Mesendoderm (in vitro differentiated cells): ENCODE results near the gene ENTR1.

Source experiments
- DNase-seq: peaks from one replicate; pipeline ENCODE4 v3.0.0; 2013
- H2AK5ac ChIP-seq: 2 replicates; pipeline ENCODE4 v1.6.1; 2013; ENCODE audit warnings: low read length, inconsistent platforms
- H2BK120ac ChIP-seq: 2 replicates; pipeline ENCODE4 v1.6.1; 2013; ENCODE audit warnings: low read depth, mild to moderate bottlenecking, low read length, moderate library complexity, mixed read lengths
- H2BK15ac ChIP-seq: replicated peaks from 2 replicates; pipeline ENCODE4 v1.6.1; 2013; ENCODE audit warnings: low read depth, mild to moderate bottlenecking, moderate library complexity
- H2BK5ac ChIP-seq: 2 replicates; pipeline ENCODE4 v1.6.1; 2013; ENCODE audit warnings: low read length, inconsistent platforms
- H3K18ac ChIP-seq: 2 replicates; pipeline ENCODE4 v1.6.1; 2013; ENCODE audit warnings: mild to moderate bottlenecking, low read length, mixed read lengths
- H3K23ac ChIP-seq: one replicate; pipeline ENCODE4 v1.6.1; 2013; ENCODE audit warnings: low read length
- H3K27ac ChIP-seq: 2 replicates; pipeline ENCODE4 v1.5.1; 2013; ENCODE audit warnings: low read depth, mild to moderate bottlenecking, inconsistent platforms, low read length, moderate library complexity
- H3K27me3 ChIP-seq: 2 replicates; pipeline ENCODE4 v1.6.1; 2013; ENCODE audit warnings: low read length, control low read depth, mild to moderate bottlenecking, inconsistent platforms; ENCODE audit not compliant: insufficient read depth, poor library complexity
- H3K36me3 ChIP-seq: 2 replicates; pipeline ENCODE4 v1.6.1; 2013; ENCODE audit warnings: low read length, inconsistent platforms; ENCODE audit not compliant: control insufficient read depth, insufficient read depth
- H3K4ac ChIP-seq: one replicate; pipeline ENCODE4 v1.6.1; 2013; ENCODE audit warnings: low read depth, mild to moderate bottlenecking, low read length, moderate library complexity
- H3K4me1 ChIP-seq: 2 replicates; pipeline ENCODE4 v1.6.1; 2013; ENCODE audit warnings: low read depth, low read length, inconsistent platforms; ENCODE audit not compliant: control insufficient read depth
- H3K4me2 ChIP-seq: 2 replicates; pipeline ENCODE4 v1.6.1; 2013; ENCODE audit warnings: low read length
- H3K4me3 ChIP-seq: 2 replicates; pipeline ENCODE4 v1.5.1; 2013; ENCODE audit warnings: mild to moderate bottlenecking, low read length
- H3K56ac ChIP-seq: one replicate; pipeline ENCODE4 v1.6.1; 2013; ENCODE audit warnings: low read length
- H3K79me1 ChIP-seq: 2 replicates; pipeline ENCODE4 v1.6.1; 2013; ENCODE audit warnings: low read length, inconsistent platforms
- H3K79me2 ChIP-seq: 2 replicates; pipeline ENCODE4 v1.6.1; 2013; ENCODE audit warnings: mild to moderate bottlenecking, low read length; ENCODE audit not compliant: control insufficient read depth, insufficient read depth
- H3K9ac ChIP-seq: 2 replicates; pipeline ENCODE4 v1.6.1; 2013; ENCODE audit warnings: low read length, inconsistent platforms
- H4K5ac ChIP-seq: one replicate; pipeline ENCODE4 v1.6.1; 2013; ENCODE audit warnings: low read length
- H4K8ac ChIP-seq: one replicate; pipeline ENCODE4 v1.6.1; 2013; ENCODE audit warnings: low read depth, mild to moderate bottlenecking, control low read depth, low read length, moderate library complexity
- WGBS: extraction: QIAGEN DNeasy Blood & Tissue Kit; methylation state at CpG from one replicate; pipeline ENCODE4 v1.1.7; 2013; ENCODE audit warnings: low lambda C conversion rate, missing lambda C conversion rate; ENCODE audit not compliant: insufficient coverage; ENCODE audit errors: extremely low coverage; 5-methylcytosine and 5-hydroxymethylcytosine counted together

ENTR1 gene

DNA sequence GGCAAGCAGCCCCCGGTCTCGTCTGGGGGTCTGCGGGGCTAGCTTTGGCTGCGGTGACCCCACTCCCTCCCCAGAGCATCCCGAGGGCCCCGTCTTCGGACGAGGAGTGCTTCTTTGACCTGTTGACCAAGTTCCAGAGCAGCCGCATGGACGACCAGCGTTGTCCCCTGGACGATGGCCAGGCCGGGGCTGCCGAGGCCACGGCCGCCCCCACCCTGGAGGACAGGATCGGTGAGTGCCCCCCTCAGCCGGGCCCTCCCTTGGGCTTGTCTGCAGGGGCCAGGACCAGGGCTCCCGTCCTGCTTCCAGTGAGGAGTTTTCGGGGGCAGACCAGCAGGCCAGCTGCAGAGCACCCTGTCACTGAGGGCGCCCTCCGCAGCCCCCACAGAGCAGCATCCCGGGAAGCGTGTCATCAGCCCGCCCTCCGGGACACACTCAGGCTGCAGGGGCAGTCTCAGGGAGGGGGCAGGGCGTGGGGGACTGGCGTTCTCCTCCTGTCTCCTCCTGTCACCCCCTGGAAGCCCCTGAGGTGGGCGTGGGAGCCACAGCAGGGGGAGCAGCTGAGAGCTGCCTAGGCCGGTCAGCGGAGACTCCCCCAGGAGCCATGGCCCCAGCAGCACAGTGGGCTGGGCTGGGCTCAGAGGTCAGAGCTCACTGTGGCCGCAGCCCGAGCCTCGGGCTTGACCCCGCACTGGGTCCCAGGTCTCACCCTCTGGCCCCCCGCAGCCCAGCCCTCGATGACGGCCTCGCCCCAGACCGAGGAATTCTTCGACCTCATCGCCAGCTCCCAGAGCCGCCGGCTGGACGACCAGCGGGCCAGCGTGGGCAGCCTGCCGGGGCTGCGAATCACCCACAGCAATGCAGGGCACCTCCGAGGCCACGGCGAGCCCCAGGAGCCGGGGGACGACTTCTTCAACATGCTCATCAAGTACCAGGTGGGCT, 54.5 kb downstream of the ENTR1 start:
- no peaks in the 10 kb centered on the region for H3K27me3 ChIP-seq
- H2BK15ac ChIP-seq: no peak overlapping the region
- H3K79me2 ChIP-seq: no peaks in the 10 kb centered on the region
- no peak overlapping the region for H3K4me2 ChIP-seq
- H2BK5ac ChIP-seq: no peak overlapping the region
- WGBS: no CpG with 5 or more reads among the region's 54 CpGs
- no peak overlapping the region for H3K56ac ChIP-seq
- H3K23ac ChIP-seq: no peak overlapping the region
- H3K18ac ChIP-seq: no peak overlapping the region
- no peaks in the 10 kb centered on the region for H3K36me3 ChIP-seq
- H3K4me1 ChIP-seq: no peaks in the 10 kb centered on the region
- H2AK5ac ChIP-seq: no peak overlapping the region
- no peak overlapping the region for H4K8ac ChIP-seq
- no peak overlapping the region for H2BK120ac ChIP-seq
- H3K79me1 ChIP-seq: no peaks in the 10 kb centered on the region
- DNase-seq: no peak
- no peak overlapping the region for H4K5ac ChIP-seq
- H3K4ac ChIP-seq: no peak overlapping the region
- H3K9ac ChIP-seq: no peak overlapping the region
- H3K4me3 ChIP-seq: no peak overlapping the region
- no peak overlapping the region for H3K27ac ChIP-seq

DNA sequence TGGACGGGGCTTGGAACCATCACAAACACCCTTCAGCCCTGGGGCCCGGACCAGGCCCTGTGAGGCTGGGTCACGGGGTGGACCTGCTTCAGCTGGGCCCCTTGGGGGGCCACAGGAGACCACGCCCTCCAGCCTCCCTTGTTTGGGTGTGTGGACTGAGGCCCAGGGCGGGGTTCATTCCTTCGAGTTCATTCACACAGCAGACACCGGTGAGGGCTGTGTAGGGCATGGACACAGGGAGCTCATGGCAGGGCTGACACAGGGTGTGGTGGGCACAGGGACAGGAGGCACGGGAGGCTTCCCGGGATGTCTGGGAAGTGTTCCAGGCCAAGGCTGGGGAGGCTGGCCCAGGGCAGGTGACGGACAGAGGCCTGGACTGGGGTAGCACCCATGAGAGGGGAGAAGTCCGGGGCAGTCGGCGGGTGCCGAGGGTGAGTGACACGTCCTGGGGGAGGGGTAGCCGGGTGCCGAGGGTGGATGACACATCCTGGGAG, 55.8 kb downstream of the ENTR1 start:
- Histone ChIP-seq H3K4me2 (no peak overlapping the region), H3K36me3 (no peaks in the 10 kb centered on the region), H3K9ac (no peak overlapping the region), H3K4ac (no peak overlapping the region), H3K23ac (no peak overlapping the region), H3K56ac (no peak overlapping the region), H2BK15ac (no peak overlapping the region), H3K4me3 (no peak overlapping the region), H4K8ac (no peak overlapping the region), H2BK120ac (no peak overlapping the region), H2AK5ac (no peak overlapping the region), H3K79me2 (no peaks in the 10 kb centered on the region), H3K18ac (no peak overlapping the region), H2BK5ac (no peak overlapping the region), H3K27ac (no peak overlapping the region), H3K4me1 (no peaks in the 10 kb centered on the region), H3K27me3 (no peaks in the 10 kb centered on the region), H3K79me1 (no peaks in the 10 kb centered on the region), H4K5ac (no peak overlapping the region)
- DNase-seq: no peak
- WGBS: no CpG with 5 or more reads among the region's 17 CpGs

DNA sequence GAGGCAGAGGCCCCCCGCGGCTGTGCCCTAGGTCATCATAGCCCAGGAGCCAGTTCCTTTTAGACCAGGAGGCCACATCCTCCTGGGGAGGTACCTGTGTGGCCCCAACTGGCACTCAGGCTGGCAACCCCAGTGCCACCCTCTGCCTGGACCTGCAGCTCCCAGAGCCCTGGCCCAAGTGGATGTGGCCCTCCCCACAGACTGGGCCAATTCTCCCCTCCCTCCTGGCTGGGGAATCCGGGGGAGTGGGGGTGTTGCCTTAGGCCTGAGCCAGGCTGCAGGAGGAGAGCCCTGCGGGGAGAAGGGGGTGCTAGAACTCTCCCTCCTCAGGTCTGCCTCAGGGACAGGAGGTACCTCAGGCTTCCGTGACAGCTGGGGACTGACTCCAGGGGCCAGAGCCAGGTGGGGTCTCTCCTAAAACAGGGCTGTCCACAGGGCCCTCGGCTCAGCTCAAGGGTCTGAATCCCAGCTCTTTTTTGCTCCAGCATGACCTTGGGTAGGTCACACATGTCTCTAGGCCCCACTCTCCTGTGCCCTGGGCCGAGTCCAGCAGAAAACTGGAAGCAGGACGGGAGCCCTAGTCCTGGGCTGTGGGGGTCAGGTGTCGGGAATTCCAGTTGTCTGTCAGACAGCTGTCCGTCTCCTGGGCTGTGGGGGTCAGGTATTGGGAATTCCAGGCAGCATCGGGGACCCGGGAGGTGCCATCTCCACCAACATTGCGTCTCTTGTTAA, 56.5 kb downstream of the ENTR1 start:
- no peak overlapping the region for H3K4me2 ChIP-seq
- H2BK15ac ChIP-seq: no peak overlapping the region
- H3K27ac ChIP-seq: no peak overlapping the region
- H3K79me1 ChIP-seq: no peaks in the 10 kb centered on the region
- H3K18ac ChIP-seq: no peak overlapping the region
- WGBS: no CpG with 5 or more reads among the region's 13 CpGs
- no peak overlapping the region for H3K4ac ChIP-seq
- H4K8ac ChIP-seq: no peak overlapping the region
- no peaks in the 10 kb centered on the region for H3K79me2 ChIP-seq
- H2BK120ac ChIP-seq: no peak overlapping the region
- H3K4me3 ChIP-seq: no peak overlapping the region
- H3K27me3 ChIP-seq: no peaks in the 10 kb centered on the region
- H4K5ac ChIP-seq: no peak overlapping the region
- no peak overlapping the region for H3K23ac ChIP-seq
- H2AK5ac ChIP-seq: no peak overlapping the region
- no peak overlapping the region for H3K9ac ChIP-seq
- H2BK5ac ChIP-seq: no peak overlapping the region
- H3K36me3 ChIP-seq: no peaks in the 10 kb centered on the region
- DNase-seq: no peak
- no peaks in the 10 kb centered on the region for H3K4me1 ChIP-seq
- no peak overlapping the region for H3K56ac ChIP-seq

DNA sequence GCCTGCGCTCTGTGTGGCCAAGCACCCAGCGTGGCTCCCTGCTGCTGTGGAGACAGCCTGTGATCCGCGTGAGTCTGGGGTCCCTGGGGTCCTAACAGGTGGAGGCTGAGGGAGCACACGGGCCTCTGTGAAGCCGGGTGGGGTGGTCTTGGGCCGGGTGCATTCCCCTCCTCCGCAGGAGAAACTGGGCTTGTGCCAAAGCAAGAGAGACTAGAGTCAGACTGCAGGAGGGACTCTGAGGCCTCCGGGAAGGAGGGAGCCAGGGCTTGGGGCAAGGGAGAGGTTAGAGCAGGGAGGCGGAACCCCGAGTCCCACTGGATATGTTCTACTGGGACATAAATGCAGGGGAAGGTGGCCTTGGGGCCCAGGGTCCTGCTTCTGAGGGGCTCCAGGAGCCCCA, 57.3 kb downstream of the ENTR1 start:
- WGBS: no CpG with 5 or more reads among the region's 11 CpGs
- Histone ChIP-seq H4K8ac (no peak overlapping the region), H3K4me2 (no peak overlapping the region), H2BK15ac (no peak overlapping the region), H2AK5ac (no peak overlapping the region), H3K36me3 (no peaks in the 10 kb centered on the region), H3K27ac (no peak overlapping the region), H3K23ac (no peak overlapping the region), H3K4me3 (no peak overlapping the region), H3K4me1 (no peaks in the 10 kb centered on the region), H4K5ac (no peak overlapping the region), H3K4ac (no peak overlapping the region), H3K9ac (no peak overlapping the region), H3K27me3 (no peaks in the 10 kb centered on the region), H3K79me1 (no peaks in the 10 kb centered on the region), H3K79me2 (no peaks in the 10 kb centered on the region), H2BK120ac (no peak overlapping the region), H3K18ac (no peak overlapping the region), H2BK5ac (no peak overlapping the region), H3K56ac (no peak overlapping the region)
- no peak for DNase-seq

DNA sequence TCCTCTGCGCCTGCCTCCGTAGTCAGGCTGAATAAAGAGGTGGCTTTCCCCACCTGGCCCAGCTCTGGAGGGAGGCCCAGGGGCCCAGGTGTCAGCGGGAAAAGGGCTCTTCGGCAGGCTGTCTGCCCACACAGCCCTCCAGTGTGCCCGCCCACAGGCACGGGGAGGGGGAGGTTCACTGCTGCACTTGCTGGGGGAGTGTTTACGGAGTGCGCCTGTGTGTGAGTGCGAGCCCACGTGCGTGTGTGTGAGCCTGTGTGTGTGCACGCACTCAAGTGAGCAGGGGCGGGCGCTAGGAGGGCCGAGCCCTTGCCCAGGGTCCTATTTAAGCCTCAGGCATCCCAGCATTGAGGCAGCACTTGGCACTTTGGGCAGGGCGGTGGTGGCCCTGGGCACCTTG, 57.7 kb downstream of the ENTR1 start:
- no peak overlapping the region for H2BK120ac ChIP-seq
- no peaks in the 10 kb centered on the region for H3K36me3 ChIP-seq
- H2BK15ac ChIP-seq: no peak overlapping the region
- H3K4ac ChIP-seq: no peak overlapping the region
- no peak overlapping the region for H2AK5ac ChIP-seq
- no peak for DNase-seq
- no peaks in the 10 kb centered on the region for H3K79me2 ChIP-seq
- no peaks in the 10 kb centered on the region for H3K27me3 ChIP-seq
- H4K5ac ChIP-seq: no peak overlapping the region
- no peak overlapping the region for H4K8ac ChIP-seq
- H3K27ac ChIP-seq: no peak overlapping the region
- H3K23ac ChIP-seq: no peak overlapping the region
- no peak overlapping the region for H3K9ac ChIP-seq
- no peak overlapping the region for H3K18ac ChIP-seq
- no peak overlapping the region for H3K4me2 ChIP-seq
- no peaks in the 10 kb centered on the region for H3K4me1 ChIP-seq
- no CpG with 5 or more reads among the region's 16 CpGs for WGBS
- no peak overlapping the region for H2BK5ac ChIP-seq
- no peak overlapping the region for H3K4me3 ChIP-seq
- no peaks in the 10 kb centered on the region for H3K79me1 ChIP-seq
- H3K56ac ChIP-seq: no peak overlapping the region
